GM20000 (cell line): ENCODE results near the gene IRAK4.

Experiments
- DNase-seq: peaks from one replicate; pipeline ENCODE4 v3.0.0; 2012; ENCODE audit warnings: low spot score
- TF ChIP-seq, protein P1 (sequence below): IDR thresholded peaks from 2 replicates; pipeline ENCODE4 v1.5.1; 2012; ENCODE audit warnings: mild to moderate bottlenecking, control low read depth; ENCODE audit errors: extremely low read depth, missing control alignments

IRAK4 gene

DNA sequence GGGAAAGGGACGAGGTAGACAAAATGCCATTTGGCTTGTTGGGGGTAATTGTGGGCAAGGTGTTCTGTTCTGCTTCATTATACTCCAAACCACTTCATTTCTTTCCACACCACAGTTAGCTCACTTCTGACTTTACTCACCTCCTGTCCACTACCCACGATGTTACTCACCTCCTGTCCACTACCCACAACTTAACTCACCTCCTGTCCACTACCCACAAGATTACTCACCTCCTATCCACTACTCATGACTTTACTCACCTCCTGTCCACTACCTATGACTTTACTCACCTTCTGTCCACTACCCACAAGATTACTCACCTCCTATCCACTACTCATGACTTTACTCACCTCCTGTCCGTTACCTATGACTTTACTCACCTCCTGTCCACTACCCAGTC, 57.4 kb downstream of the IRAK4 start:
- TF ChIP-seq, protein P1, sequence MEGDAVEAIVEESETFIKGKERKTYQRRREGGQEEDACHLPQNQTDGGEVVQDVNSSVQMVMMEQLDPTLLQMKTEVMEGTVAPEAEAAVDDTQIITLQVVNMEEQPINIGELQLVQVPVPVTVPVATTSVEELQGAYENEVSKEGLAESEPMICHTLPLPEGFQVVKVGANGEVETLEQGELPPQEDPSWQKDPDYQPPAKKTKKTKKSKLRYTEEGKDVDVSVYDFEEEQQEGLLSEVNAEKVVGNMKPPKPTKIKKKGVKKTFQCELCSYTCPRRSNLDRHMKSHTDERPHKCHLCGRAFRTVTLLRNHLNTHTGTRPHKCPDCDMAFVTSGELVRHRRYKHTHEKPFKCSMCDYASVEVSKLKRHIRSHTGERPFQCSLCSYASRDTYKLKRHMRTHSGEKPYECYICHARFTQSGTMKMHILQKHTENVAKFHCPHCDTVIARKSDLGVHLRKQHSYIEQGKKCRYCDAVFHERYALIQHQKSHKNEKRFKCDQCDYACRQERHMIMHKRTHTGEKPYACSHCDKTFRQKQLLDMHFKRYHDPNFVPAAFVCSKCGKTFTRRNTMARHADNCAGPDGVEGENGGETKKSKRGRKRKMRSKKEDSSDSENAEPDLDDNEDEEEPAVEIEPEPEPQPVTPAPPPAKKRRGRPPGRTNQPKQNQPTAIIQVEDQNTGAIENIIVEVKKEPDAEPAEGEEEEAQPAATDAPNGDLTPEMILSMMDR, result no peak
- no peak for DNase-seq

DNA sequence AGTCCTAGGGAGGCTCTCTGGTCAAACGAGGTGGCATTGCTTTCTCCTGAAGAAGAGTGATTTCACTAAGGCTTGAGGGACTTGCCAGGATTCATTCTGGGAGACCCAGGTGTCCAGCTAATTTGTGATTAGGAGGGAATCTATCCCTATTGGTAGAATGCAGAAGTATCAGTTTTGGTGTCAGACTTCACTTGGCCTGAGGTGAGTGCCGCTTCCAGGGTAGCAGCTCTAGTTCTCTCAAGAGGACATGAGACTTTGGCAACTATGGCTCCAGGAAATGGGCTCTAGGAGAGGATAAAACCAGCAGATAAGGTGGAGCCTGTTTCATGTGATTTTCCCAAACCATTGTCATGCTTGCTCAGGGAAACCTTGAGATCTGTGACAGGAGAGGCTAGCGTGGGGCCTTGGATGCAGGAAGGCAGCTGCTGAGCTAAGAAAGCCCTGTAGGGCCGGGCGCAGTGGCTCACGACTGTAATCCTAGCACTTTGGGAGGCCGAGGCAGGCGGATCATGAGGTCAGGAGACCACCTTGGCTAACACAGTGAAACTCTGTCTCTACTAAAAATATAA, 65.5 kb downstream of the IRAK4 start:
- TF ChIP-seq, protein P1, result no peak
- no peak for DNase-seq

GRCh38 chr12:43826681-43827080, 67.9 kb downstream of the IRAK4 start:
- no peak for DNase-seq
- TF ChIP-seq, protein P1, result no peak

- no peak for DNase-seq
- TF ChIP-seq, protein P1, result no peak
Observed at GRCh38 chr12:43827093-43827492, 68.3 kb downstream of the IRAK4 start.

DNA sequence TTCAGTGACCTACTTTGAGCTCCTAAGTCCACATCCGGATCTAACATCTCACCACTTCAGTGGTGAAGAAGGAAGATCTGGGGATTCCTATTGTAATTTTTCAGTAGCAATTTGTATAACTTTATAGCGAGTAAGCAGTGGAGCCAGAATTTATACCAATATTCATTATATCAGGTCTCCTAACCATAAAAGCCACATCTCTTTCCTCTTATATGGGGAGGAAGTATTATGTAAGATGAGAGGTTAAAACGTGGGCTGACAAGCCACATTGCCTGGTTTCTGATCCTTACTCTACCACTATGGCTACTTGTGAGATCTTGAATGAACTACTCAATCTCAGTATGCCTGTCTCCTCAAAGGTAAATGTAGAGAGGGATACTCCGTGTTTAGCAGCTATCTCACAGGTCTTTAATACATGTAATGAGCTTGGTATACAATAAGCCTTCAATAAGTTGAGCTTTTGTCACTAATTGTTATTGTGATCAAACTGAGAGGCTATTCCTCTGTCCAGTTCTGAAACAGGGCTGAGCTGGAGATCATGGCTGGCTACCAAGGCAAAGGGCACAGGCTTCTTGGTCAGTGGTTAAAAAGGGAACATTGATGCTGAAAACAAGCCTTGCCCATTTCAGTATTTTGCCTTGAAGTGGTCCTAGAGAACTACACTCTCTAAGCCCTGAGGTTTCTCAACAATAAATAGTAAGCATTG, 73.9 kb downstream of the IRAK4 start:
- DNase-seq, result no peak
- TF ChIP-seq, protein P1, result no peak

- DNase-seq, result no peak
- TF ChIP-seq, protein P1, result no peak
Observed at GRCh38 chr12:43835264-43835655, 76.5 kb downstream of the IRAK4 start.

DNA sequence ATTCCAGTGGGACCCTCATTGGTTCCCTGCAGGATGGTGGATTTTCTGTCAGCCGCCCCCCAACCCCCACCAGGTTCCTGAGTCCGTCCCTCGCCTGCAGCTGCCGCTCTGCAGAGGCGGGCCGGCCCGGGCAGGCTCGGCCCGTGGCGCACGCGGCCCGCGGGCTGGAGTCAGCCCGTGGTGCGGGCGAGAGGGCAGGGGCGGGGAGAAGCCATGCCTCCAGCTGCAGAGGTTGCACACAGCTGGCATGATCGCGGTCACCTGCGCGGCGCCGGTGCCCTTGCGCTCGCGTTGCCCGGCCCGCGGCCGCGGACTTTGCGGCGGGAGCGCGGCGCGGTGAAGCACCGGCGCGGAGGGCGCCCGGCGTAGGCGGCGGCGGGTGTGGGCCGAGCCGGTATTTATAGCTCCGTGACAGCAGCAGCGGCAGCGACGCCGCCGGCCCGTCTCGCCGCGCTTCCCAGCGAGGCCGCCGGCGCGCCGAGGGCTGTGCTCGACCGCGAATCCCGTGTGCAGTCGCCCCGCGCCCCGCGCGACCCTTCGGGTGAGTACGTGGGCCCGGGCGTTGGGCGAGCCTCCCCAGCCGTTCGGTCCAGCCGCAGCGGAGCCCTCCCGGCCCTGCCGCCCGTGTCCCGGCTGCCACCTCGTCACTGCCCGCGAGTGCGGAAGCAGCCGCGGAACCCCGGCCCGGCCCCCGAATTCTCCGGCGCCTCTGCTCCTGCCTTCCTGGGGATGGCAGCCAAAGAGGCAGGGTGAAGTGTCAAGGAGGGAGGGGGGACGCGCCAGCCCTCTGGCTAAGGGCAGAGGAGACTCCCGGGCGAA, 77.1 kb downstream of the IRAK4 start, which contains the start of gene TMEM117:
Gene TMEM117 (plus strand): TSS at position 426 of the 819 bp plus-strand sequence.
- DNase-seq, result peak; percentile 88
- TF ChIP-seq, protein P1, result no peak
